Esophagus squamous epithelium (tissue), 4 donors: ENCODE results near the gene MGMT.

Source experiments
- POLR2A ChIP-seq, 4 donors: fragments of 450-650 bp; IDR thresholded peaks; one replicate each; pipeline ENCODE4 v1.6.1; 2017; ENCODE audit warnings: antibody characterized with exemption in 4 of 4, mild to moderate bottlenecking in 4 of 4, moderate library complexity in 3 of 4
- TF ChIP-seq, protein P1 (sequence below), 6 experiments: fragments of 450-650 bp in 4 of 6; fragments of 200-600 bp in 2 of 6; sonication (generic) in 2 of 6; IDR thresholded peaks; one replicate each; pipeline ENCODE4 v1.5.1; 2016 to 2019; ENCODE audit warnings: antibody characterized with exemption in 6 of 6, mild to moderate bottlenecking in 4 of 6, moderate library complexity in 4 of 6

DNA sequence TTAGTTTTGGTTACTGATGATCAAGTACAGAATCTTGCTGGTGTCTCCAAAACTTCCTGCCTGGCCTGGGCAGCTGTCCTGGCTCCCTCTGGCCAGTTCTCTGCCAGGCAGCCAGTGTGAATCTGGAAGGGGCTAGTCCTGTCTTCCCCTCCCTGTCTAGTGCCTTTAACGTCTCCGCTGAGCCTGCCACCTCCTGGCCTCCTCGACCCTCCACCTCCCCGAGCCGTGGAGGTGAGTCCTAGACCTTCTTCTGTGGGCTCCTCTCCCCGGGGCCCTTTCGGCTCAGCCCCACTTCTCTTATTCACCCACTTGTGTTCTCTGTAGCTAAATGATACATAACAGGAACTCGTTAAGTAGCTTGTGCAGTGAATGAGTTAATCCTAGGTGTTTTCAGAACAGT is 218.2 kb downstream of the MGMT start:
- TF ChIP-seq, protein P1, sequence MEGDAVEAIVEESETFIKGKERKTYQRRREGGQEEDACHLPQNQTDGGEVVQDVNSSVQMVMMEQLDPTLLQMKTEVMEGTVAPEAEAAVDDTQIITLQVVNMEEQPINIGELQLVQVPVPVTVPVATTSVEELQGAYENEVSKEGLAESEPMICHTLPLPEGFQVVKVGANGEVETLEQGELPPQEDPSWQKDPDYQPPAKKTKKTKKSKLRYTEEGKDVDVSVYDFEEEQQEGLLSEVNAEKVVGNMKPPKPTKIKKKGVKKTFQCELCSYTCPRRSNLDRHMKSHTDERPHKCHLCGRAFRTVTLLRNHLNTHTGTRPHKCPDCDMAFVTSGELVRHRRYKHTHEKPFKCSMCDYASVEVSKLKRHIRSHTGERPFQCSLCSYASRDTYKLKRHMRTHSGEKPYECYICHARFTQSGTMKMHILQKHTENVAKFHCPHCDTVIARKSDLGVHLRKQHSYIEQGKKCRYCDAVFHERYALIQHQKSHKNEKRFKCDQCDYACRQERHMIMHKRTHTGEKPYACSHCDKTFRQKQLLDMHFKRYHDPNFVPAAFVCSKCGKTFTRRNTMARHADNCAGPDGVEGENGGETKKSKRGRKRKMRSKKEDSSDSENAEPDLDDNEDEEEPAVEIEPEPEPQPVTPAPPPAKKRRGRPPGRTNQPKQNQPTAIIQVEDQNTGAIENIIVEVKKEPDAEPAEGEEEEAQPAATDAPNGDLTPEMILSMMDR (IDR thresholded peaks at IDR 0.05), result no peak
- no peak for TF ChIP-seq POLR2A (IDR thresholded peaks at IDR 0.05)
